ELF-1 (cell line): ENCODE results near the gene PSG3.
"Not testable (repeated sequence)": the region's sequence is repeated elsewhere in the genome, so short reads cannot be mapped to it uniquely, and the experiment has no call there.

ENCODE experiments used
- DNase-seq: peaks from one replicate; pipeline ENCODE4 v3.0.0-alpha.2; 2016; ENCODE audit warnings: low read depth, low spot score

The PSG3 gene

DNA sequence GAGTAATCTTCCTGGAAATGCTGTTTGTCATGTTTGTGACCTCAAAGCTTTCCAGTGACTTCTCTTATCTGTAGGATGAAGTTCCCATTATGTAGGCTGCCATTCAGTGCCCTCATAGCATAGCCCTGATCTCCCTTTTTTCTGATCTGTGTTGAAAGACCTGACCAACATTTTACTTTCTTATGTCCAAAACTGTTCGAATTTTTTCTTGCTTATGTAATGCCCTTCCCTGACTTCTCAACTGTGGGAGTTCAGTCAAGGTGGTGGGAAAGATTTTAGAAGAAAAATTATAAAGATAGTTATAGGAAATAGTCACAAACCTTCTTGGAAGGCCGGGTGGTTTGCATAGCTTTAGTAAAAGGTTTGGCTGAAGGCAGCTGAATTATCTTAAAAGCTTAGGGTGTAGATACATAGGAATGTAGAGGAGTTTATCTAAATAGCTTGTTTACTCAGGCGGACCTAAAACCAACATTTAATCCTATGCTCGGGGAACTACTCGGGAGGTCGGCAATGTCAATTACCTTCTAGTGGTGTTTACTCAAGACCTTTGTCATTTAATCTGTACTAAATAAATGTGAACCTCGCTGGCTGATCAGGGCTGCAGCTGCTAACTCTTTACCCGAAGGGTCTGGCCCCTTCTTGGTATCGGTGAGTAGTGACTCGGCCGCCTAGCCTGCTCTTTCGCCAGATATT is 44.3 kb downstream of the PSG3 start:
- DNase-seq = no peak

DNA sequence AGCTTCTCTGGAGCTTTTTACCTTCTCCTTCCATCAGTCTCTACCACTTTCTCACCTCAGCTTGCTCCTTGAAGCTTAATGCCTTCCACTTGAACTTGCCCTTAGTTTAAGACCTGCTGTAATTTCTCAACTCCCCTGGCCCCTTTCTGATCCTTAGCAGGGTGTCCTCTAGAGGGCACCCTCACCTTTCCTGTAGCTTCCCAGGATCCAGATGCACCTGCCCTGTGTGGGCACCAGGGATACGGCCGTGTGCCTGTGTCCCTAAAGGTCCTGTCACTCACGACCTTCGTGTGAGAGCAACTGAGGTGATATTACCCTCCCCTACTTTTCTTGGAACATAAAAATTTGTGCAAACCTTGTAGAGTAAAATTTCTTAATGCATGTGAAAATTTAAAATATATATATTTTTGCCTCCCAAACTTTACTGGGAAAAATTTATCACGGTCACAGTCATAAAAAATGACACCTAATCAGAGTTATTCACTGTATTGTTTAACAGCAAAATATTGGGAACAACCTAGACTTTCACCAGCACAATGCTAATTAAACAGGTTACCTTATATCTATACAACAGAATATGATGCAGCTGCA is 46.4 kb downstream of the PSG3 start:
- DNase-seq = peak; percentile 53

- no peak for DNase-seq
Measured at GRCh38 chr19:42683917-42684513, 56.3 kb downstream of the PSG3 start.

DNA sequence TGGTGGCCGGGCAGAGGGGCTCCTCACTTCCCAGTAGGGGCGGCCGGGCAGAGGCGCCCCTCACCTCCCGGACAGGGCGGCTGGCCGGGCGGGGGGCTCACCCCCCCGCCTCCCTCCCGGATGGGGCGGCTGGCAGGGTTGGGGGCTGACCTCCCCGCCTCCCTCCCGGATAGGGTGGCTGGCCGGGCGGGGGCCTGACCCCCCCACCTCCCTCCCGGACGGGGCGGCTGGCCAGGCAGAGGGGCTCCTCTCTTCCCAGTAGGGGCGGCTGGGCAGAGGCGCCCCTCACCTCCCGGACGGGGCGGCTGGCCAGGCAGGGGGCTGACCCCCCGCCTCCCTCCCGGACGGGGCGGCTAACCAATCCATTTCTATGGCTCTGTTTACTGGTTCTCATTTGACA is 64.0 kb downstream of the PSG3 start:
- DNase-seq = not testable (repeated sequence)

DNA sequence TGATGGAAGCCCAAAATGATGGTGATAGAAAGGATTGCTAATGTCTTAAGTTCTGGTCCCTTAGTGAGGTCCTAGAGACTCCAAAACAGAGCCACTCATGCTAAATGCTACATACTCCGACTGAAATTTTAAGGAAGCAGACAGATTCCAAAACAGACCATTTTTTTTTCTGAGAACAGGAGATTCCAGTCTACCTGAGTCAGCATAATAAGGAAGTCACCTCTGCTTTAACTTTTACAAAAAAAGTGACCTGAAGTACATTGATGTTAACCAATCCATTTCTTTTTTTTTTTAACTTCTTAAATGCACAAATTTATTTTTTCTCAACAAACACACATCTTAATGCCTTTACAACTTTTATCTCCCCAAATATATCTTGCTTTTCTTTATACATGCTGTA is 65.7 kb downstream of the PSG3 start:
- not testable (repeated sequence) for DNase-seq
